M059J (cell line): Measurements from ENCODE around the gene GPRIN3. TPM values are rescaled to one million over a fixed set of nuclear protein-coding genes. Genes with fewer than 3 reads are reported as not detected.

ENCODE experiments used
- DNase-seq: peaks from one replicate; pipeline ENCODE4 v3.0.0-alpha.2; 2012; ENCODE audit warnings: low read depth
- total RNA-seq: library from RNA; depleted of rRNA; stranded (reverse); fragments of >200 nt; shearing (Covaris generic); gene quantifications from 2 replicates; pipeline ENCODE4 v1.2.3, GENCODE V29; 2014

GPRIN3 gene
- total RNA-seq, 1 experiment from 2014 or later = 0.25 TPM

DNA sequence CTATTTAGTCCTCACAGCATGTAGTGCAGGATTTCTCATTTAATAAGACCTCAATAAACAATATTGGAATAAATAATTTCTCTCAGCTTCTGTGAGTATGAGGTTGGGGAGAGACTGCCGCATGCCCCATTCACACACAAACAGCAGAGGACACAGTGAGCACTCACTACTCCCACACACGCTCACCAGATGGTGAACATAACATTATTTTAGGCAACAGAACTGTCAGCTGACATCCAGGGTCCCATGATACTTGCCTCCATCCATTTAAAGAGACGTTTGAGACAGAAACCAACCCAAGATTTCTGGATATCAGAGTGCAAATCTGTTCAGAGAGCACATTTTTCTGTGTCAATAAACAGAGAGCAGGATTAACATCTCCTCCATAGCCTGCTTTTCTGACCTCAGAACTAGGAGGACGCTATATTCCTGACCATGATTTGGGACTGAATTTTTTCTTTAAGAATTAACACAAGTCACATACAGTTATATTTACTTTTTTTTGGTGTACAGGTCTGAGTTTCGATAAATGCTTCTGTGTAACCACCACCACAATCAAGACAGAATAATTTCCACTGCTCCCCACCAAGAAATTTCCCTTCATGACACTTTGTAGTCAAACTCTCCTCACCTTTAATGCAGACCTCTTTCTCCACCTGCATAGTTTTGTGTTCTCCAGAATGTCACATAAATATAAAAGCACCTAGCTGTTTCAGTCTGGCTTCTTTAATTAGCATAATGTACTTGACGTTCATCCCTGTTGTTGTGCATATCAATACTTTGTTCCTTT, 16.7 kb downstream of the GPRIN3 start:
- no peak for DNase-seq

DNA sequence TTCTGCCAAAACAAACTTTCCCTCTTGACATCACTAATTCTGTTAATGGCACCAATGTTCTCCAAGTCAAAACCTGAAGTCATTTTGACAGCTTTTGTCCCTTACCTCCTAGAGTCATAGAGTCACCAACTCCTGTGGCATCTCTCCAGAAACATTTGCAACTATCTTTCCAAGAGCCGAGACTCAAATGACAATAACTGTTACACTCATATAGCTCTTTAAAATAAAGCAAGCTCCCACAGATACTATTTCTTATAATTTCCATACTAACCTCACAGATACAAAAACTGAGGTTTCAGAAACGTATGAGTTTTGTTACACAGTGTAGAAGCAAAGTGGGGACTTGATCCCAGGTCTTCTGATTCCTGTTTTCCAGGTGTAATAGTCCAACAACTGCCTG, 18.3 kb downstream of the GPRIN3 start:
- no peak for DNase-seq

DNA sequence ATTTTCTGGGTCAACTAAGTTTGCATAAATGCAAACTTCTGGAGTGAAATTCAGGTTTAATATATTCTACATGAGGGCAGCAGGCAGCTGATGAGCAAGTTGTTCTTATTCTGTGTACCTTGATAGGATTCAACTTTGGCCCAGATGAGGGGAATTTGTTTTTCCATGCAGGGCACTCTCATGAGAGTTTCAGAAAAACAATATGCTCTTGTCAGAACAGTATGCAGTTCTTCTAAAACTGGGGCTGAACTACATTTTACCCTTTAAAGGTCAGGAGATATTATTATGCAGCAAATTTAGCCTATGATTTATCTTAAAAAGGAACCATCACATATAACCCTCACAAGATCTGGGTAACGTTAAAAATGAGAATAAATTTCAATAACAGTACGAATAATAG, 19.2 kb downstream of the GPRIN3 start:
- DNase-seq = no peak

DNA sequence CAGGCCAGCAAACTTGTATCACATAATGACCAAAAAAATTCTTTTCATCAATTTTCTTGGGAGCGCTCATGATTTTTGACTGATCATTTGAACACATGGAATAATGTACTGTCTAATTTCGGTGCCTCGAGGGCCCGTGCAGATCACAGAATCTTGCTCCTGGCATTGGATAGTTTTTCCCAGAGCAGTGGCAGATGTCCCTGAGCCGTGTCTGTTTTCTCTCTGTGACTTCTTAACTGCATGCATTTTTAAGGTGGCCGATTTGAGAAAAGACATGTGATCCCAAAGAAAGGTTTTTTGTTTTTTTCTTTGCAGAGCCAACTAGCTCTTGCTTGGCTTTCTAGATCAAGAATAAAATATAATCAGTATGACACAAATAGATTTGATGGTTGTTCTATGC, 19.7 kb downstream of the GPRIN3 start:
- no peak for DNase-seq

DNA sequence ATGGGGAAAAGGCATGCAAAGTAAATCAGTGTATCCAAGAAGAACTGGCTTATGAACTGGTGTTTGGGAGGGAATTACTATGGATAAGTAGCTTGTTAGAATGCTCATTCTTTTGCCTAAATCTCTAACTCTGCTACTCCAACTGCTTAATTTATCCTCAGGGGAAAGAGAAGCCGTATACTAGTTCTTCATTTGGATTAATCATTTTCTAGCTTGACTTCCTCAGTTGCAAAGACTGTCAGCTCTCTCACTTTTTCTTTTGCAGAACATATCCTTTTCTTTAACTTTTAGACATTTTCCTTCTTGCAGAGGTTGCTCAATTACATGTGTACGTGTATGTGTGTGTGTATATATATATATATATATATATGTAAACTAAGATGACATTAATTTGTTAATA, 21.9 kb downstream of the GPRIN3 start:
- DNase-seq = no peak

DNA sequence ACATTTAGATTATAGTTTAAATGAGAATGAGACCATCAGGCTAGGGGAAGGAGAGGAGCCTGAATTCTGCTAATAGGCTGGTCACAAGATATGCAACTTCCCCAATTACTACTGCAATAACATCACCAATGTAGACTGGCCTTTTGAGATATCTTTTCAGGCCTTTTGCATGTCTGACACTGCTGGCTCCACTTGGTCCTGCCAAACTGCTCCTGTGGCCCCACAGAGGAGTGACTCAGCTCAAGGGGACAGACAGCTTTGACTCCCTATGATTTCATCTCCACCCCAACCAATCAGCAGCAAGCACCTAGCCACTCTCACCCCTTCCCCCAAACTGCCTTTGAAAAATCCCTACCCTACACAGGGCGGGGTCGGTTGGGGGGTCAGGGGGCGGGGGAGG, 22.8 kb downstream of the GPRIN3 start:
- DNase-seq = peak; percentile 37

DNA sequence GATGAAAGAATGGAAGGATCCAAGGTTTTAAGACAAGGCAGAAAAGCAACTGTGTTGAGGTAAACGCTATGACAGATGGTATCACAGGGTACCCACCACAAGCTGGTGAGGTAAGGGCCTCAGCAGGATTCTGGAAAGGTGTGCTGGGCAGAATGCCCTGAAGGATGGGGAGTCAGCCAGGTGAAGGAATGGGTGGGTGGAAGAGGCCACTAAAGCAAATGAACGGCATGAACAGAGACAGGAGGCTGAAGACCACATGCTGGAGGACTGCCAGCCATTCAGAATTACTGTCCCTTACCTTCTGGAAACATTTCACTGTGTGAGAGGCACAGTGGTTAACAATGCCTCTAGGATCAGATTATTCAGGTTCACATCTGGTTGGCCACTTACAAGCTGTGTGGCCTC, 23.6 kb downstream of the GPRIN3 start:
- DNase-seq = no peak

DNA sequence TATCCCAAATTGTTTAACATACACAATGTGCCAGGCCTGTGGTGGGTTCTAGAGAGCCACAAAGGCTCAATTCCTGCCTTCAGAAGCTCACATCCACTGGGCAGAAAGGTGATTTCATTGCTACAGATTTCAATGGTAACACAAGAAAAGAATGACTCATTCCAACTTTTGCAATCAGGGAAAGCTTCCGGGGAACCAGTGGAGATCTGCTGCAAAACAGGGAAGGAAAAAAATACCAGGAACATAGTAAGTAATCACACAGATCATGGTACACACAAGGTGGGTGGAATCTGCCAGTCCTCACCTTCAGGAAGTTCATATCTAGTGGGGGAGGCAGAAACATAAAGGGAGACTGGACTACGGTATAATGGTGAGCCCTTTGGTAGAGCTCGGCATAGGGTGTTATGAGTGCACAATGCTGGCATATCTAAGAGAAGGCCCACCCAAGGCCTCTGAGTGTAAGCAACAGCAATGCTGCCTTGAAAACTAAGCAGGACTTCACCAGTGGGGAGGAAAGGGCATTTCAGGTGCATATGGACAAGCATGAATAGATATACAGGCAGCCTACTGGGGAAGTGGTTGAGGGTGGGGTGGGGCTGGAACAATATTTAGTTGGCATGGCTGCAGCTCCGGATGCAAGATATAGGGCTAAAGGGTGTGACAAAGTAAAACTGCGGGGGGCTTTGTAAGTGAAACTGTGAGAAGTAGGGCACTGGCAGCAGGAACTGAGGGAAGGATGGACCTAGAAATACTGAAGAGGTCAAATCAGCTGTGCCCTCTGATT, 24.2 kb downstream of the GPRIN3 start:
- peak; percentile 46 for DNase-seq

DNA sequence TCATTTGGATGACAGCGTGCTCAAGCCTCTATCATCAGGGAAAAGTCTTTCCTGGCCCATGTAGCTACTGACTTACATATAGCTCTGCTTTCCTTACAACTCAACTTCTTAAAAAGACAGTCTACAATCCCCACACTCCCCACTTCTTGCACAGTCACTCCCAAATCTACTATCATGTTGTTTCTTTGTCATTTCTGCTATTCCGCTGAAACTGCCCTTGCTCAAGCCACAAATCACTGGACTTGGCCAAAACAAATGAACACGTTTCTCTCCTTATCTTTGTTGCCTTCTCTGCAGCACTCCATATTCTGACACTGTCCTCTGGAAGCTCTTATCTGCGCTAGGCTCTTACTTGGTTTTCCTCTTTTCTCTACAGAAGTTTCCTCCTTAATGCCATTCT, 28.2 kb downstream of the GPRIN3 start:
- DNase-seq = no peak

DNA sequence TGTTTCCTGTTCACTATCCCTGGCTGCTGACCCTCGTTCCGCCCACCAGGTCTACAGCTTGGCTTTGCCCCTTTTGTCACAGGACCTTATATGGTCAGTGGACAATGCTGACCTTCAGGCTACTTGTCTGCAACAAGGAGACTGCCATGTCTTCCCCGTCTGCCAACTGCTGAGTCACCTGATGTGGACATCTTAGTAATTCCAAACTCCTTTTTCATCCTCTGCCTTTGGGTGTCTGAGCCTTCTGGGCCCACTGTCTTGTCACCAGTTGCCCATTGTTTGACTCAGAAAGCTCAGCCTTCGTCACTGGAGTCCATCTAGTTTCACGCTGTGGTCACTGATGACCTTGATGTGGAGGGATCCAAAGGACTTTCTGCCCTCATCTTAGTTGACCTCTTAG, 30.2 kb downstream of the GPRIN3 start:
- peak; percentile 47 for DNase-seq

DNA sequence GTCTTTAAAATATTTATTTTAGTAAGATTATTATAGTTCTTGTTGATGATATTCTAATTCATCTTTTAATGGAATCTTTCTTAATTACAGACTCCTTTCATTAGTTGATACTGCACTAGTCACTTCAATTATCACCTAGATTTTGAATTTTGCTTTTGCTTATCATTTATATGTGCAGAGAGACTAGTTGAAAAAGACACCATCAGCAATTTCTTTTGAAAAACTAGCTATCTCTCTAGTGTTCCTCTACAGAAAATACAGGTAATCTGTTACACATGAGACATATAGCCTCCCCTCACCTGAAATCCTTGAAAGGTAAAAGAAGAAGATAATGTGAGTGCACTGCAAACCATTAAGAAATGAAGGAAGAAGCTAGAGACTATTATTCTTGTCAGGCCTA, 31.3 kb downstream of the GPRIN3 start:
- no peak for DNase-seq

DNA sequence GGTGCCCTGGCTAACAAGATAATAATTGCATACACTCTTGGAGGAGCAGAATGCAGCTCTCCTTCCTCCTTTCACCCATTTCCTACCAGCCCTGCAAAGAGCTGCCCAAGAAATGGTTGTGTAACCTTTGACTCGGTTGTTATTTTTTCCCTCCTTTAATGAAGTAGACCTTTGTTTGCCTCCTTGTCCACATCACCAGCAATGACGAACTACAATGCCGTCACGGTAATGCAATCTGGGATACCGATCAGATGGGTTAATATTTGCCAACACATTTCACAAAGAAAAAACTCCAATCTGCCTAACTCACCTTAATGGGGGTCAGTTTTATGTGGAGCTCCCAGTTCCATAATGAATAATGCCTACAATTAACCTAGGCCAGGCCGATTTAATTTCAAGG, 32.0 kb downstream of the GPRIN3 start:
- peak; percentile 10 for DNase-seq

DNA sequence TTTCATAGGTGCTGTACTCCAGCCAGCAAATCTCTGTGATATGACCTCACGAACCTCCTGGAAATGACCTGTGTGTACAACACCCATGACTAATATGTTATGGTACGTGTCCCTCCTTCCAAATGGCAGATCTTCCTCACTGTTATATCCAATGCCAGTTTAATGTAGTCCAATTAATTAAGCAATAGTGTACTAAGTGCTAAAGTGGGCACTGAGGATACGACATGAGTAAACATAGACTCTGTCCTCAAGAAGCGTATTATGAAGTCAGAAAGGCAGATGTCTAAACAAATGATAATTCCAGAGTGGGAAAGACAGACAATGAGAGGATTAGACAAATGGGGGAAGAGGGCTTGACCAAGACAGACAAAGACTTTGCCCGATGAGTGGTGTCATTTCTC, 33.9 kb downstream of the GPRIN3 start:
- peak; percentile 18 for DNase-seq

DNA sequence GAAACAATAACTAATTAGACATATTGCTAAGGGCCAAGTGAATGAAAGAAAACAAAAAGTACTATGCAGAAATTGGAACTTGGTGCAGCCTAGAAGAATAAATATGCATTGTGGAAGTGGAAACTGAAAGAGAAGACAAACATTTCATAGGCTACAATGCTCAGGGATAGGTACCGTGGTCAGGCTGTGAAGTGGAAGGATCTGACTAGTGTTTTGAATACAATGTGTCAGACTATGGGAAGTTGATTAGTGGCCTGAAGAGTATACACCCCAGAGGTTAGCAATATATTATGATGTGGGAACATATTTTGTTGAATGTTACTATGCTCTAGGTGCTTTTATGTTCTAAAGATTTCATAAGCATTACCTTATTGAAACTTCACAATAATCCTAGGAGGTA, 36.8 kb downstream of the GPRIN3 start:
- DNase-seq = no peak

DNA sequence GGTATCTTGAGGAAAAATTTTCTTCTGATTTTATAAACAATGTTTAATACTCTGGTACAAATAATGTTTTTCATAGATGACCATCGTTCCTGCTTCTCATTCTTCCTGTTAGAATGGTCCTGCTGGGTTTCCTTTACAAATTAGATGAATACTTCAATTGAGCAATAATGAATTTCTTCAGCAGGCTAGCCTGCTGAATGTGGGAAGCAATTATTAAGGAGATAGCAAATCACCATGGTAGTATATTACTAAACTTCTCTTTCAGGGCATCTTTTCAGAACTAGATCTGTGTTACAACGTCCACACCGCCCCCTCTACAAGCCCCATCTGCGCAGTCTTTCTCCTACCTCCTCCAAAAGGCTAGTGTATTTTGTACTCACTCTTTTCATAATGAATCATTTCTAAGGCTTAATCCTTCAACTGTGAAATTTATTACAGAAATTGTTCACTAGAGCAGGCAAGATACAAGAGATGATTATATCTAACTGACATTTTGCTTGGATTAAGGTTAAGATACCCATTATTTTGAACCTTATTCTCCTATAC, 38.4 kb downstream of the GPRIN3 start:
- no peak for DNase-seq

DNA sequence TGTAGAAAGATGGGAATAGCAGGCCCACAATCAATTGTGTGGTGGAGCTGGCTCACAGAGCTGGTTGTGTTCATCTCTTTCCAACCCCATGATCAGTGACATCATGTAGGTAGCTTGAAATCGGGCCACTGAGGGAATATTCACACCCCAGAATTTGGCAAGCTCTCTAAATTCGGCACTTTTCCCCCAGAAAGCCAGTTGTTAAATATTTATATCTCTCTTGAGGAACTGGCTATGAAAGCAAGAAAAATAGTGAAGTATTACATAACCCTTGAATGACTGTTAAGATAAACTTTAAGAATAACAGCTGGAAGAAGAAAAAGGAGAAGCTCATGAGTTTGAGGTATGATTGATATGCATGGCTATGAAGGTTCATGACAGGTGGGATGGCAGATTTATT, 38.9 kb downstream of the GPRIN3 start:
- no peak for DNase-seq

DNA sequence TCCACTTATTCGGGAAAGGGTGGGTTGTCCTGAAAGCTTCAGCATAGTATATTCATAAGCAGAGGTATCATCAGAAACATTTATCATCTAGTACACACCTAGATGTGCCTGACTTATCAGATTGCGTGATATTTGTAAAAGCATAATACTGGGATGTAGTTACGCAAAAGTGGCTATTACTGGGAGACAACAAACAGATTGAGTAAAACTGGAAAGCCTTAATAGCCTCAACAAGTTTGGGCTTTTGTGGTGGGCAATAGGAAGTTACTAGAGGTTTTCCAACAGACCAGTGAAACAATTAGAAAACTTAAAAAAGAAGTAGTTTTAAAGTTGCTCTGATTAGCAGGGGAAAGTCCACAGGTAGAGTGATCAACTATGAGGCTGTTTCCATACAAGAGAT, 39.8 kb downstream of the GPRIN3 start:
- DNase-seq = no peak

DNA sequence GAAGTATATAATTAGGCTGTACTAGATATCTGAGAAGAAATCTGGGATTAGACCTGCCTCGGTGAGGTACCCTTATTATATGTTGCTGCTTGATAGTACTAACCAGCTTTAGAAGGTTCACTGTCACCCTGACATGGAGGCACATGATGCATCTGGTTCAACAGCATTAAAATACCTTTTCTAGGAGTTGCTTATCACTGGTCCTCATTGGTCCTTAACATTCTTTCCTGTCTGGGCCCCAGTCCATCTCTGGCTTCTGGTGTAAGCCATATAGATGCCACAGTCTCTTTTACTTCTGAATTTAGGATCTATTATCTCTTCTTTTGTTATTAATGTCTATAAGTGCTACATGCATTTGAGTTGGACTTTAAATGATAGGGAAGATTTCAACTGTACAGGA, 40.2 kb downstream of the GPRIN3 start:
- DNase-seq = no peak

DNA sequence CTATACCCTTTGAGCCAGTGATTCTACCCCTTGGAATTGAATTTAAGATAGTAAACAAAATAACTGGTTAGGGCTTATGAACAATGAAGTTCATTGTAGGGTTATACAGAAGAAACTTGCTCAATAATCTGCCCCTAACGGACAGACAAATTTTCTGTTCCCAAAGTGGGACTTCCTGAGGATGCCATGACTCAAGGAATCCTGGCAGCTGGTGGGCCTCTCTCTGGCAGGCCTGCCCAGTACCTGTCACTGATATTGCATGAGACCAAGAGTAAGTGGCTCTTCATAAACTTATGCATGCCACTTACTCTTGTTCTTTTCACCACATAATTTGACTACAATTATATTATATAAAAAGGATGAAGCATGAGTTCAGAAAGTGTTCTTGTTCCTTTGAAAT, 41.5 kb downstream of the GPRIN3 start:
- no peak for DNase-seq

DNA sequence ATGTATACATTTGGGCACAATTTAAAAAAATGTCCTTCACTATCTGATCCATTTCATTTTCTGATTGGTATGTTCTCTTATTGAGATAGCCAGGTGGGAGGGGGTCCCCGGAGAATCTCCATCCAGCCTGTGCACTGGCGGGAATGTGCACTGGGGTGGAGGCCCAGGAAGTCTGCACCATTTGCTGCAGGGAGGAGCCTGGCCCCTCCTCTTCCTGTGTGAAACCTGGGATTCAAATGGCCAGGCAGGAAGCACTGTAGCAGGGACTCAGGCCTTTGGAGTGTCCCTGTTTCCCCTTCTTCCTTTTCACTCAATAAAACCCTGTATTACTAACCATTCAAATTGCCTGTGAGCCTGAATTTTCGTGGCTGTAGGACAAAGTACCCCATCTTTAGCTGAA, 44.3 kb downstream of the GPRIN3 start:
- no peak for DNase-seq

DNA sequence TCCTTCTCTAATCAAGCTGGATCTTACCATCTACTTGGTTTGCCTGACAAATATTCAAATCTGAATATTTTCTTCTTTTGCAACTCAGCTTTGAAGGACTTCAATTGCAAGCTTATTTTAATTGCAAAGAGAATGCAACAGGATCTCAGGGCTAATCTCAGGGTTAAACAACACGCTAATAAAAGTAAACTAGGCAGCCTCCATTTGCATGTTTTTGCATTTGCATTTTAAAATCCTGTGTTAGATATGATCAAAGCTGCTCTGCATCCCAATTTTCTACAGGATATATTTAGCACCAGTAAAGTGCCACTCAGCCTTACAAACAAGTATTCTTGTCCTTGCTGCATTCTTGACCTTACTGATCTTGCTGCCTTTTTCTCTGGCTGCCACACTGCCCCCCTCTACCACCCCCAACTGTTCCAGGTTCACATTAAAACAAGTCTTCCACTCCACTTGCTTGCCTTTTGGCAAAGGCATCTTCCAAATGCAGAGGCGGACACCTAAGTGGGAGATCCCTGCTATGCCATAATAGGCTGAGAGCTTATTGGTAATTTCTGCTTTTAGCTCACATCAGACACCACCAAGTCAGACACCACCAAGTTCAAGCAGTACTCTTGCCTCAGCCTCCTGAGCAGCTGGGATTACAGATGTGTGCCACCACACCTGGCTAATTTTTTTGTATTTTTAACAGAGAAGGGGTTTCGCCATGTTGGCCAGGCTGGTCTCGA, 48.1 kb downstream of the GPRIN3 start:
- DNase-seq = no peak

DNA sequence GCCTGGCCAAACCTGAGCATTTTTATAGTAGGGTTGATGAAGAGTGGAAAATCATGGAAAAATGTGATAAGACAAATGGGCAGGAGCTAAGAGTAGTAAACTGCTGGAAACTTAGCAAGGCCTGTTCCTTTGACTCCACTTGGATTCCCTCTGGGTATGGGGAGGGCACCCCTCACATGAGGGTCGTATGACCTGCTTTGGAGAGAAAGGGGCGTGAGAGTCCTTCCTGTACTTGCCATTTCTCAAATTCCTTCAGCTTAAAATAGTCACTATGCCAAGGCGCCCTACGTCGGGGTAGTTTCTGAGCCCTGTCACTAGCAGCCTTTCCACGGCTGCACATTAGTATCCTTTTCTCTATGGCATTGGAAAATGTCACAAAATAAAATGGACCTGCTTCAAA, 49.1 kb downstream of the GPRIN3 start:
- no peak for DNase-seq
